GM21825 (cell line): ENCODE results near the gene MRPL55.

Source experiments
- ATAC-seq: cut with Tn5 transposase; IDR thresholded peaks from one replicate; pipeline ENCODE4 v1.9.1; 2021; ENCODE audit warnings: mild to moderate bottlenecking, moderate library complexity; ENCODE audit not compliant: unreplicated experiment

Gene MRPL55

GRCh38 chr1:228060458-228061190 lies 48.5 kb downstream of the MRPL55 start:
- ATAC-seq = no peak

GRCh38 chr1:228059634-228060457 lies 49.3 kb downstream of the MRPL55 start:
- ATAC-seq = no peak

DNA sequence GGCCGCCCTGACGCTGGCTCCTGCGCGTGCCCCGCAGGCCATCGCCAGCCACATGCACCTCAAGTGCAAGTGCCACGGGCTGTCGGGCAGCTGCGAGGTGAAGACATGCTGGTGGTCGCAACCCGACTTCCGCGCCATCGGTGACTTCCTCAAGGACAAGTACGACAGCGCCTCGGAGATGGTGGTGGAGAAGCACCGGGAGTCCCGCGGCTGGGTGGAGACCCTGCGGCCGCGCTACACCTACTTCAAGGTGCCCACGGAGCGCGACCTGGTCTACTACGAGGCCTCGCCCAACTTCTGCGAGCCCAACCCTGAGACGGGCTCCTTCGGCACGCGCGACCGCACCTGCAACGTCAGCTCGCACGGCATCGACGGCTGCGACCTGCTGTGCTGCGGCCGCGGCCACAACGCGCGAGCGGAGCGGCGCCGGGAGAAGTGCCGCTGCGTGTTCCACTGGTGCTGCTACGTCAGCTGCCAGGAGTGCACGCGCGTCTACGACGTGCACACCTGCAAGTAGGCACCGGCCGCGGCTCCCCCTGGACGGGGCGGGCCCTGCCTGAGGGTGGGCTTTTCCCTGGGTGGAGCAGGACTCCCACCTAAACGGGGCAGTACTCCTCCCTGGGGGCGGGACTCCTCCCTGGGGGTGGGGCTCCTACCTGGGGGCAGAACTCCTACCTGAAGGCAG lies 50.0 kb downstream of the MRPL55 start:
- no peak for ATAC-seq

- ATAC-seq = no peak
Measured at GRCh38 chr1:228058172-228058948, 50.7 kb downstream of the MRPL55 start.
